ENCODE data around the gene WBP2NL.

Gene WBP2NL

DNA sequence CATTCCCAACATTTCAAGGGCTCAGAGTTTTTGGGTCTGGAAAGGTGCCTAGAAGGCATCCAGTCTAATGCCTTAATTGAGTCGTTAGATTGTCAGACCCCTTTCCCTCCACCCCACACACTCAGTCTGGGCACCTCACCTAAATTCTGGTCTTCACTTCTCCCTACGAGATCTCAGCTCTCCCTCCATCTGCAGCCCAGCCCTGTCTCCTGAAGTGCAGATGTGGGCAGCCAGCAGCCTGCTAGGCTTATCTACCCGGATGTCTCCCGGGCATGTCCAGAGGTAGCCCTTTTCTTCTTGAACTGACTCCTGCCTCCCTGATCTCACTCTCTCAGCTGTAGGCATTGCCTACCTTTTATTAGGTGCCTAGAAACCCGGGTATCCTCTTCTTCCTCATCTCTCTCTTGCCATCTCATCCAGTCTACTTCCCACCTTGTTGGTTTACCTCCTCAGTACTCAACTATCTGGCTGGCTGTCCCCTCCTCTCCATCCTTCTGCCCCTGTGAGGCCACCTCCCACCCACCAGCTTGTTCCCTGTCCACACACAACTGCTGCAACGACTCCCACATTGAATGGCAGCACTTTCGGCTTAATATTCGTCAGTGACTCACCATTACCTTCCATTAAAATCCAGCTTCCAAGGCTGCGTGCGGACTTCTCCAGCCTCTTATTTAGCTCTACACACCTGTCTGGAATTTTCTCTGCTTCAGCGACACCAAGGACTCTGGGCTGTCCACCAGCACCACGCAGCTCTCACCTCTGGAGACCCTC is 23.1 kb upstream of the WBP2NL start:
- no peak for DNase-seq
- in situ Hi-C loops (cut with HindIII; ENCODE audit: low pct_ligation_motif_present, low sequenced_read_pairs): no loop called here
- Histone ChIP-seq H3K27me3 (replicated peaks) (peaks cover 29% of the 10 kb centered on the region), H3K36me3 (replicated peaks) (no peaks in the 10 kb centered on the region), H3K4me3 (ENCODE audit: low read depth, low read length) (no peak overlapping the region), H3K27ac (no peak overlapping the region)
- TF ChIP-seq, protein P1, sequence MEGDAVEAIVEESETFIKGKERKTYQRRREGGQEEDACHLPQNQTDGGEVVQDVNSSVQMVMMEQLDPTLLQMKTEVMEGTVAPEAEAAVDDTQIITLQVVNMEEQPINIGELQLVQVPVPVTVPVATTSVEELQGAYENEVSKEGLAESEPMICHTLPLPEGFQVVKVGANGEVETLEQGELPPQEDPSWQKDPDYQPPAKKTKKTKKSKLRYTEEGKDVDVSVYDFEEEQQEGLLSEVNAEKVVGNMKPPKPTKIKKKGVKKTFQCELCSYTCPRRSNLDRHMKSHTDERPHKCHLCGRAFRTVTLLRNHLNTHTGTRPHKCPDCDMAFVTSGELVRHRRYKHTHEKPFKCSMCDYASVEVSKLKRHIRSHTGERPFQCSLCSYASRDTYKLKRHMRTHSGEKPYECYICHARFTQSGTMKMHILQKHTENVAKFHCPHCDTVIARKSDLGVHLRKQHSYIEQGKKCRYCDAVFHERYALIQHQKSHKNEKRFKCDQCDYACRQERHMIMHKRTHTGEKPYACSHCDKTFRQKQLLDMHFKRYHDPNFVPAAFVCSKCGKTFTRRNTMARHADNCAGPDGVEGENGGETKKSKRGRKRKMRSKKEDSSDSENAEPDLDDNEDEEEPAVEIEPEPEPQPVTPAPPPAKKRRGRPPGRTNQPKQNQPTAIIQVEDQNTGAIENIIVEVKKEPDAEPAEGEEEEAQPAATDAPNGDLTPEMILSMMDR (IDR thresholded peaks at IDR 0.05; ENCODE audit: low read depth, low read length, missing control alignments): no peak

DNA sequence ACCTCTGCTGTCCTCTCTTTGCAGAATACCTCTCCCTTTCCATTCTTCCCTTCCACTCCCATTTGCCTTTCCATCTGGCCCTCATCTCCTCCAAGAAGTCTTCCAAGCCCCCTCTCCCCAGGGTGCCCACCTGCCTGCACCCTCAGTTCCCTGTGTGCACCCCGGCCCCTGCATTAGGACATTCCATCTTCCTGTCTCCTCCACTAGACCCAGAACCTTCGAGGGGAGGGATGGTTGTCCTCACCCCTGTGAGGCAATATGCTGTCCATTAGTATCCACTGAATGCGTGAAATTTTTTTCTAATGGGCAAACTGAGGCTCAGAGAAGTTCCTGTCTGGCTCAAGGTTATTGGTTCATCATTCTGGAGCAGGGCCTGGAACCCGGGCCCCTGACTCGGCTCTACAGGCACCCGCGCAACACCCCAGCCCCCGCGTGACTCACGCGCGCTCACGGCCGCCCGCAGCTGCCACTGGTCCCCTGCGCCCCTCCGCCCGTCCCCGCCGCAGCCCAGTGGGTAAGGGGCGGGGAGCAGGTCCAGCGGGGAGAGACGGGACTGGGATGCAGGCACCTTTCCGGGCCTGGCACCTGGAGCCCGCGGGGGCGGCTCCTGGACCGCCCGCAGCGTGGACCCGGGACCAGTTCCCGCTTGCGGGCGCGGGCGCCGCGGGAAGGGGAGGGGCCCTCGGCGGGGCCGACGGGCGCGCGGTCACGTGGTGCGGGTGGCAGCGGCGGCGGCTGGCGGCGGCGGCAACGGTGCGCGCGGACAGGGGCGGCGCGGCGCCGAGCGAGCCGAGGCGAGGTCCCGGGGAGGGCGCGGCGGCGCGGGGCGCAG is 22.3 kb upstream of the WBP2NL start:
- in situ Hi-C loops (cut with HindIII; ENCODE audit: low pct_ligation_motif_present, low sequenced_read_pairs): no loop called here
- Histone ChIP-seq H3K27me3 (replicated peaks) (peaks cover 29% of the 10 kb centered on the region), H3K36me3 (replicated peaks) (no peaks in the 10 kb centered on the region), H3K4me3 (ENCODE audit: low read depth, low read length) (peak overlapping the region; percentile 30), H3K27ac (no peak overlapping the region)
- TF ChIP-seq, protein P1 (IDR thresholded peaks at IDR 0.05; ENCODE audit: low read depth, low read length, missing control alignments): no peak
- DNase-seq: no peak

DNA sequence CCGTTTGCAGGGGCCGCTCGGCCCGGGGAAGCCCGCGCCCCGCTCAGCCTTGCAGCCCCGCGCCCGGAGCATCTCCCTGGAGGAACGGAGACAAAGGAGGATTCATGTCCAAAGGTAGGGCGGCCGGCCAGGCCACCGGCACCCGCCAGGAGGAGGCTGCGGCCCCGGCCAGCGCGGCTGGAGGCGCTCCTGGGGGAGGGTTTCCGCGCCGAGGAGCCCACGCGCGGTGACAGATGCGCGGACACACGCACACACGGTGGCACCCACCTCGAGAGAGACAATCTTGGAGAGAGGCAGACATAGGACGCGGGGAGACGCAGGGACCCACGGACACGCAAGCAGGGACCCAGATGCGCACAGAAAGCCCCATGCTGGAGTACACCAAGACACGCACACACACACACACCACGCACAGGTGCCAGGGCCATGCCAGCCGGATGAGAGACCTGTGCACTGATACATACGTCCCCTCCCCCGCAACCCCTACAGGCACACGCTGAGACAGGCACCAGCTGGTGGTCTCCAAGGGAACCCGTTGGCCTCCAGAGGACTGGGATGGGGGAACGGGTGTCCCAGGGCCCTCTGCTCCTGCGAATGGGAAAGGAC is 21.5 kb upstream of the WBP2NL start:
- H3K4me3 ChIP-seq (ENCODE audit: low read depth, low read length): peak overlapping the region; percentile 5
- TF ChIP-seq, protein P1 (IDR thresholded peaks at IDR 0.05; ENCODE audit: low read depth, low read length, missing control alignments): no peak
- H3K36me3 ChIP-seq (replicated peaks): no peaks in the 10 kb centered on the region
- no peak overlapping the region for H3K27ac ChIP-seq
- no peak for DNase-seq
- peaks cover 29% of the 10 kb centered on the region for H3K27me3 ChIP-seq (replicated peaks)
- in situ Hi-C loops (cut with HindIII; ENCODE audit: low pct_ligation_motif_present, low sequenced_read_pairs): no loop called here

DNA sequence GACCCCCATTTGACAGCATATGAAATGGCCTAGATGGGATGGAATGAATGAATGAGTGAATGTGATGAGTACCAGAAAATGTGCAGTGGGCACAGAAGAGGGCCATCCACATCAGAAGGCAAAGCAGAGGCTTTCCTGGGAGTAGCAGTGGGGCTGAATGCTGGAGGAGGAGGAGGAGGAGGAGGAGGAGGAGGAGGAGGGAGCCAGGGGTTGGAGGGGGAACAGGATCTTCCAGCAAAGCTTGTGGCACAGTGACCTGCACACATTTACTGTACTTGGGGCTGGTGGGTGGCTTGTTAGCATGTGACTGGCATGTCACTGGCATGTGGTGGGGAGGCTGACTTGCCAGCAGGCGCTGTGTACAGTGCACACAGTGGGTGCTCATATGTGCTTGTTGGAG is 19.9 kb upstream of the WBP2NL start:
- peaks cover 27% of the 10 kb centered on the region for H3K27me3 ChIP-seq (replicated peaks)
- TF ChIP-seq, protein P1 (IDR thresholded peaks at IDR 0.05; ENCODE audit: low read depth, low read length, missing control alignments): no peak

DNA sequence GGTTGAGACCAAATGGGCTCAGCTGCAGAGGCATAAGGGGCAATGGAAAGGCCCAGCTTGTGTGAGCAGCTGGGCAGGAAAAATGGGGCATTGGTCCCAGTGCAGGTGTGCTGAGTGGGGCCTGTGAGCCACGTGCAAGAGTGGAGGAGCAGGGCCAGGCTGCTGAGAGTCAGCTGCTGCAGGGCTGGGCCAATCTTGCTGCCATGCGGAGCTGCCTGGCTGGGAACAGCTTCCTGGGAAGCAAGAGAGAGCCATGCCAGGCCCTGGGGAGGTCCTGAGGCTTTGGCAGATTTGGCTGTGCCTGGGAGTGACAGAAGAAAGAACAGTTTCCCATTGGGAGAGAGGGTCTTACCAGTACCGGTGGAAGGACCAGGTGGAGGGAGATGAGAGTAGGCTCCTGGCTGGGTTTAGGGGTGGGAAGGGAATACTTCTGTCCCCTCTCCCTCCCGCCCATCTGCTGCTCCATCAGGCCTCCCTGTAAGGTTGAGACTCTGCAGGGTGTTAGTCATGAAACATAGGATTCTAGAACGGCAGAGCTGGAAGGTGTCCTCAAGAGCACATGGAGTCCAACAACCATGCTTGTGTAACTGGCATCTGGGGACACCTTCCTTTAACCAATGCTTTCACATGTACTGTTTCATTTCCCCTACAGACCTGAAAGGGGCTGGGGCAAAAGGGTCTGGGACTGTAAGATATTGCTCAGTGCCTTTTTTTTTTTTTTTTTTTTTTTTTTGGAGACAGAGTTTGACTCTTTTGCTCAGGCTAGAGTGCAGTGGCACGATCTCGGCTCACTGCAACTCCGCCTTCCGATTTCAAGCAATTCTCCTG is 19.0 kb upstream of the WBP2NL start:
- no peaks in the 10 kb centered on the region for H3K36me3 ChIP-seq (replicated peaks)
- in situ Hi-C loops (cut with HindIII; ENCODE audit: low pct_ligation_motif_present, low sequenced_read_pairs): no loop called here
- no peak overlapping the region for H3K4me3 ChIP-seq (ENCODE audit: low read depth, low read length)
- H3K27me3 ChIP-seq (replicated peaks): peaks cover 27% of the 10 kb centered on the region
- DNase-seq: no peak
- TF ChIP-seq, protein P1 (IDR thresholded peaks at IDR 0.05; ENCODE audit: low read depth, low read length, missing control alignments): no peak
- no peak overlapping the region for H3K27ac ChIP-seq

More for the DNA sequence above, 19.9 kb upstream of the WBP2NL start:
- Histone ChIP-seq H3K36me3 (replicated peaks) (no peaks in the 10 kb centered on the region), H3K27ac (no peak overlapping the region), H3K4me3 (ENCODE audit: low read depth, low read length) (no peak overlapping the region)
- DNase-seq: no peak
- in situ Hi-C loops (cut with HindIII; ENCODE audit: low pct_ligation_motif_present, low sequenced_read_pairs): no loop called here

Measured in brain microvascular endothelial cell (primary cell).